AG04449 (cell line): Measurements from ENCODE around the gene SLC24A4.

Experiments
- CTCF ChIA-PET: fragments of 350-600 bp; formaldehyde crosslinking; extraction: SDS; loops from one replicate; lab custom pipeline; 2021; ENCODE audit warnings: antibody characterized with exemption; lab: Yijun Ruan, JAX
- POLR2A ChIA-PET: fragments of 400-600, 350-600 bp; formaldehyde crosslinking; extraction: SDS; loops from one replicate; lab custom pipeline; 2020; ENCODE audit warnings: antibody characterized with exemption, inconsistent platforms; lab: Yijun Ruan, JAX
- DNase-seq: peaks from one replicate; pipeline ENCODE4 v3.0.0-alpha.2; 2010; ENCODE audit warnings: low read depth, low spot score
- H3K4me3 ChIP-seq: 2 replicates; pipeline ENCODE4 v1.5.1; 2011; ENCODE audit warnings: low read depth, mild to moderate bottlenecking, control low read depth, low read length
- CTCF ChIP-seq: IDR thresholded peaks from one replicate; pipeline ENCODE4 v1.5.1; 2011; ENCODE audit warnings: mild to moderate bottlenecking, moderate library complexity, low read length, control low read depth, inconsistent platforms; ENCODE audit not compliant: insufficient read depth; ENCODE audit errors: missing control alignments

The SLC24A4 gene

DNA sequence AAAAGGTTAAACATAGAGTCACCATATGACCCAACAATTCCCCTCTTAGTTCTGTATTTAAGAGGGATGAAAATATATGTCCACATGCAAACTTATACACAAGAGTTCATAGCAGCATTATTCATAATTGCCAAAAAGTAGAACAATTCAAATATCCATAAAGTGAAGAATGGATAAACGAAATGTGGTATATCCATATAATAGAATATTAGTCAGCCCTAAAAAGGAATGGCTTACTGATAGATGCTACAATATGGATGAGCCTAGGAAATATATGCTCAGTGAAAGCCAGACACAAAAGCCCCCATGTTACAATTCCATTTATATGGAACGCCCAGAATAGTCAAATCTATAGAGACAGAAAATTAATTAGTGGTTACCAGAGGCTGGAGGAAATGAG, 146.6 kb downstream of the SLC24A4 start:
- CTCF ChIA-PET: interaction anchor here (5.6 kb wide), 1 partner anchor 10 kb away, joined by 39 read pairs; no protein-coding TSS in a partner anchor

DNA sequence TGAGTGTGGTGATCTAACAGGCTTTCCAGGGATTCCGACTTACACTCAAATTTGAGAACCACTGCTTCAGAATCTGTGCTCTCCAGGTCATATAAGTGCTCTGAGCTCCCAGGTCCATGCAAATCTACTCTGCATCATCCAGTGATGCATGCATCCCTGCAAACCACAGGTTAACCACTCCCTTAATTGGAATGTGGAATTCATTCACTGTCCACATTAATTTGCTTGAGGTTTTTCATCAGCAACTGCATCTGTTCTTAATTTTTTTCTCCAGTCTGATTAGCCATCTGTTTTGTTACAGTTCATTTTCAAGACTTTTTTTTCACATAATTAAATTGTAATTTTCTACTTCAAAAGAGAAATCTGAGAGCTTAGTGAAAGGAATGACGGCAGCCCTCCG, 147.2 kb downstream of the SLC24A4 start:
- ChIA-PET CTCF (interaction anchor here (0.9 to 5.6 kb wide), 4 partner anchors 11 to 335 kb away, joined by 3 to 39 read pairs (median 9); no protein-coding TSS in a partner anchor), POLR2A (interaction anchor here (0.8 kb wide), 1 partner anchor 15 kb away, joined by 3 read pairs; no protein-coding TSS in a partner anchor)
- no peak for TF ChIP-seq CTCF

More for the DNA sequence above, 146.6 kb downstream of the SLC24A4 start:
- H3K4me3 ChIP-seq: no peak overlapping the region
- POLR2A ChIA-PET: interaction anchor here (0.8 kb wide), 1 partner anchor 14 kb away, joined by 3 read pairs; no protein-coding TSS in a partner anchor
- DNase-seq: no peak
- no peak for TF ChIP-seq CTCF

DNA sequence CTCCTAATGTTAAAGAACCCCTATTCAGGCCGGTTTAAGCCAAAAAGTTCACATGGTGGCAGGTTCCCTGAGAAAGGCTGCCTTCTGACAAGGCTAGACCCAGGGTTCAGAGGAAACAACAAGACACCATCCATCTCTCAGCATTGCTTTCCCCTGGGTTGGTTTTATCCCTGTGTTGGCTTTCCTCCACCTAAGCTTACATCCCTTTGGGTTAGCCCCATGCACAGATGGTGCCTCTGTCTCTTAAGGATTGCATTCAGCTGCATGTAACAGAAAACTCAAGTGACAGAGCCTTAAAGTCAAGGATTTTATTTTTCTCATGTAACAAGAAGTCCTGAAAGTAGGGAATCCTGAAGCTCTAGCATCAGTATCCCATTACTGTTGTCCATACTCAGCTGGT, 147.8 kb downstream of the SLC24A4 start:
- DNase-seq: no peak

More for the DNA sequence above, 147.2 kb downstream of the SLC24A4 start:
- H3K4me3 ChIP-seq: no peak overlapping the region
- DNase-seq: peak; percentile 24

DNA sequence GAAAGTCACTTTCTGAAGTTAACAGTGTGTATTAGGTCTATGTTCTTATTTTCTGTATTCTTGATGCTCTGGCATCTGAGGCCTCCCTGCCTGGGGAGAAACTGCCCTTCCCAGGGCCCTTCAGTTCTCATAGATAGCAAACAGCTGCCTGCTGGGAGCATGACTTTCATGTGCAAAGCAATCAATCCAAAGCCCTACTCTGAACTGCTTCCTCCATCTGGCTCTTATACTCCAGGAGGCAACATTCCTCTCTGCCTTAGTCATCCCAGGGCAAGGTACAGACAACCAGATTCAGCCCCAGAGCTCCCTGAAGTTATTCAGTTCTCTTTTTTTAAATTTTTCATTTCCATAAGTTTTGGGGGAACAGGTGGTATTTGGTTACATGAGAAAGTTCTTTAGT, 149.0 kb downstream of the SLC24A4 start:
- CTCF ChIA-PET: interaction anchor here (0.6 to 5.6 kb wide), 4 partner anchors 10 to 337 kb away, joined by 3 to 39 read pairs (median 9); no protein-coding TSS in a partner anchor
- H3K4me3 ChIP-seq: no peak overlapping the region
- POLR2A ChIA-PET: interaction anchor here (0.6 kb wide), 1 partner anchor 34 kb away, joined by 3 read pairs; no protein-coding TSS in a partner anchor
- TF ChIP-seq CTCF: no peak
- DNase-seq: peak; percentile 47

More for the DNA sequence above, 147.8 kb downstream of the SLC24A4 start:
- CTCF ChIA-PET: interaction anchor here (0.7 to 5.6 kb wide), 5 partner anchors 11 to 336 kb away, joined by 3 to 39 read pairs (median 7); no protein-coding TSS in a partner anchor
- H3K4me3 ChIP-seq: no peak overlapping the region
- POLR2A ChIA-PET: no interaction called here
- TF ChIP-seq CTCF: no peak

DNA sequence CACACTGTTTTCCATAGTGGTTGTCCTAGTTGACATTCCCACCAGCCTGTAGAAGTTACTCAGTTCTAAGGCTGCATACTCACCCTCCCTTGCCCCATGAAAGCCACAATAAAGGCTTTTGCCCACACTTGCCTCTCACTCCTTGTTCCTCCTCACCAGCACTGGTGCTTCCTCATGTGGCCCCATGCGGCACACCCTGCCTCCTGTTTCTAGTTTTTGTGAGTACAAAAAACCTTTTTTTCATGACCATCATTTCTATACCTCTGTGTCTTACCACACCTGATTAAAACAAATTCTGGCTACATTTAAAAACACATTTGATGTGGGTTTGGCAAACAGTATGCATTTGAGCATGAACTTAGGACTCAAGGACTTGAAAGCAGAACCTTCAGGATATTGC, 149.9 kb downstream of the SLC24A4 start:
- ChIA-PET CTCF (interaction anchor here (0.9 to 5.6 kb wide), 4 partner anchors 9 to 337 kb away, joined by 3 to 39 read pairs (median 7); no protein-coding TSS in a partner anchor), POLR2A (no interaction called here)
- no peak overlapping the region for H3K4me3 ChIP-seq
- no peak for TF ChIP-seq CTCF
- DNase-seq: no peak

GRCh38 chr14:92473261-92473968, 150.4 kb downstream of the SLC24A4 start:
- no peak overlapping the region for H3K4me3 ChIP-seq
- DNase-seq: no peak
- ChIA-PET CTCF (interaction anchor here (0.9 to 5.6 kb wide), 4 partner anchors 8 to 338 kb away, joined by 3 to 39 read pairs (median 3); no protein-coding TSS in a partner anchor), POLR2A (interaction anchor here (0.8 kb wide), 1 partner anchor 173 kb away, joined by 3 read pairs; no protein-coding TSS in a partner anchor)
- TF ChIP-seq CTCF: no peak
